HG02623 (cell line): ENCODE data around the gene PI4KB.
"Not testable (repeated sequence)": the region's sequence is repeated elsewhere in the genome, so short reads cannot be mapped to it uniquely, and the experiment has no call there.

Experiments
- ATAC-seq: cut with Tn5 transposase; IDR thresholded peaks from one replicate; pipeline ENCODE4 v1.9.1; 2021; ENCODE audit warnings: moderate library complexity; ENCODE audit not compliant: unreplicated experiment

Gene PI4KB

DNA sequence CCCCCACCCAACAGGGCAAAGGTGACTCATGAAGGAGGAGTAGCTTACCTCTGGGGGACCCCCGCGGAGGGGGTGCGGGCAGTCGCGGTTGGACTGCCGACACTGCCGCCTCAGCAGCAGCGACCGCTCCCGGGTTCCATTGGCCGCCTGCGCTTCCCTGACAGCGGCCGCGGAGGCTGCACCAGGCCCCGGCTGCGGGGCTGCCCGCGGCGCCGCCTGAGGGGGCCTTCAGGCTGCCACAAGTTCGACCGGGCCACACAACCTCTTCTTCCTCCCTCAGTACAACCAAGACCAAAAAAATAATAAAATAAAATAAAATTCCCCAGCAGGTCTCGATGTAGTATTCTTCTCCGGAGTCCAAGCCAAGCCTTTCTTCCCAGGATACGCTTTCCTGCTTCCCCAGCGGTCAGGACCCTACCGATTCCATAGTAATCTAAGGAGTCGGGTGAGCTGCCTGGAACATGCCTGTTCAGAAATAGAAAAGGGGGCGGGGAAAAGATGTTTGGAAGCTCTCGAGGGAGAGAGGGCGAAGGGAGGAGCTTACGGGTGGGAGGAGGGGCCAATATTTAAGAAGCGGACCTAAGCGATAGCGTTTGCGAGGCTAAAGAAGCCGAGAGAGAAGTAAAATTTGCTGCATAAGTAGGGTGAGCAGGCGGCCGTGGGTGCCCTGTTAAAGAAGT, at the start of gene PI4KB:
PI4KB (minus strand) TSS at position 194 of the 680 bp plus-strand sequence. CDS start 10,935 bp downstream, outside the sequence.
- peak; percentile 71 for ATAC-seq

DNA sequence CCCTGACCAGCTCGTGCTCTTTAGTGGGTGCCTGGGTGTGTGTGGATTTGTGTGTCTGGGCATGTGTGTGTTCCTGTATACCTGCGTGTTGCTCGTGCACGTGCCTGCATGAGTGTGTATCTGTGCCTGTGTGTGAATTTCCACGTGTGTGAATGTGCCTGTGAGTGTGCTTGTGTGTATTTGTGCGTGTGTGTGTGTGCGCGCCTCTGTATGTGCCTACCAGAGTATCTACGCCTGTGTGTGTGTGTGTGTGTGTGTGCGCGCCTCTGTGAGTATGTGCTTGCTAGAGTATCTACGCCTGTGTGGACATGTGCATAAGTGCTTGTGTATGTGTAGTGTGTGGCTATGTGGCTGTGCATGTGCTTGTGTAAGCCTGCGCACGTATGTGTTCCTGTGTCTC, 46.0 kb upstream of the PI4KB start:
- ATAC-seq, result no peak

DNA sequence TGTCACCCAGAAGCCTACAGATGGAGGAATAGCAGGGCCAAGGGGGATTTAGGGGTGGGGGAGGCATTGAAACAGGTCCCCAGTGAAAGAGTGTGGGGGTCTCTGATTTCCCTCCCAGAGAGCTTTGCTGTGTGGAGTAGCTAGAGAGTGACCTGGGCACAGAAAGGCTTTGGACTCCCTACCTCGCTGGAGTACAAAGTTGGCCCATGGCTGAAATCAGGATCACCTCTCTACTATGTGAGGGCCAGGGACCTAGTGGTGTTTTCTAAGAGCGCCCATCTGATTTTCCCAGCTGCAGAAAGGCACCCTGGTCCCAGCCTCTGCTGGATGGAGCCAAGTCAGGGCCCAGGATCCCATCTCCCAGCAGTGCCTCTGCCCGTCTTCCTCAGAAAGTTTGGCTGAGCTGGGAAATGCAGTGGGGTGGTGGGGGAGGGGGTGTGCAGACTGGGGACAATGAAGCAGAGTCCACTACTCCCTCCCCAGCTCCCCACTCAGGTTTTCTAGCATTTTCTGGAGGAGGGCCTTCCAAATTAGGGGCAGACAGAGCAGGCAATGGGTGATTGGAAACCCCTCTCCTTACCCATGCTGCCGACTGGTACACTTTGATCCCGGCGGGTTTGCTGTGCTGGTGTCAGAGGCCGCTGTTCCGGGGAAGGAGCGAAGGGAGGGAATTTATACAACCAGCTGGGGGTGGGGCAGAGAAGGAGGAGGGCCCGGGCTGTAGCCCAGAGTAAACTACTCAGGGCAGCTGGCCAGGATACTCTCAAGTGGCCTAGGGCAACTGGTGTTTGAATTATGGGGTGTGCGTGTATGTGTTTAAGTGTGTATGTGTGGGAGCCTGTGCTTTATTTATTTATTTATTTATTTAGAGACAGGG, 45.1 kb upstream of the PI4KB start, which contains the start of gene SELENBP1:
SELENBP1 (minus strand) TSS at position 648 of the 877 bp plus-strand sequence; CDS start at position 584, 64 bp downstream.
- no peak for ATAC-seq

DNA sequence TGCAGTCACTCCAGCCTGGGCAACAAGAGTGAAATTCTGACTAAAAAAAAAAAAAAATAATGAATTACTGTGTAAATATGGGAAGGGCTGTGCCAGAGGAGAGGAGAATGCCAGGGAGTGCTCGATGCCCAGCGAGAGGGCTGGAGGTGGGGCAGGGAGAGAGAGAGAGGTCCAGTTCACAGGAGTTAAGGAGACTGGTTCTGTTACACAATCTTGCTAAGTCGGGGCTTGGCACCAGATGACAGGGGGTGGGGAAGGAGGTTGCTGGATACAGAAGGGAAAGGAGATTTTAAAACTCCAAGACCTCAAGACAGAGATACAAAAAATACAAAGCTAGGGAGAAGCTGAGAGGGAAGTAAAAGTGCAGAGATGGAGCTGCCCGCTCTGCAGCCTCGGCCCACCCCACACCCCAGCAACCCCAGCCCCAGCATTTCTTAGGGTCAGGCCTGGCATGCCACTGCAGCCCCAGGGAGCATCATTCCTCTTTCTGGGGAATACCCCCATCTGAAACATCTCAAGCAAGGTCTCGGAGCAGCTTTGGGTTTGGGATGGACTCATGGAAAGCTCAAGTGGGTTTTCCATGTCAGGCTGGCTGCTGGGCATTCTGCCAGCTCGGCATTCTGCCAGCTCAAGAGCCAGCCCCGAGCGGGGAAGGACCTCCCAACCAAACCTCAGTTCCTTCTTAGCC, 44.3 kb upstream of the PI4KB start:
- ATAC-seq, result no peak

DNA sequence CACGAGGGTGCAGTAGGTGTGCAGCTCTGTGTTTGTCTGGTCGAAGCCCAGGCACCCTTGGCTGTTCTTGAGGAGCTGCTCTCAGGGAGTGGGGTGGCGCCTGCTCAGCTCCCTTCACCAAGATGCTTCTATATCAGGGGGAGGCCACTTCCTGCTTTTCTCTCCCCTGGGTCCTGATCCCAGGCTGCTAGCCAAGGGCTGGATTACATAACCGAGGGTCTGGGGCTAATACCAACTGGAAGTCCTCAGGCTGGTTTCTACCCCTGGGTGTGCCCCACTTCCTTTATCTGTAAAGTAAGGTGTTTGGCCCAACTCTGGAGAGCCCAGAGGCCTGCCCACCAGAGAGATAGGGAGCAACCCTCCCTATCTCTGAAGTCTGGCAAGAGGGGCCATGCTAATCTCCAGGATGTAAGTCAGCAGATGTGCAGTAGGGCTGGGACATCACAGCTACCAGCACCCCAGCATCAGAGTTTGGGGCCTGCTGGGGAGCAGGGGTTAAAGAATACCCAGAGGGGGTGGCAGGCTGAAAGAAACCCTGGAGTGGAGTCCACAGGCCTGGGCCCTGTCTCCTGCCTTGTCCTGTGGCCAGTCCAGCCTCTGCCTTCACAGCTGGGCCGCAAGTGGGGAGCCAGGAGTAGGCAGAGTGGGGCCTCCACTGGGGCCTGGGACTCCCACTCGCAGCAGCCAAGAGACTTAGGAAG, 43.1 kb upstream of the PI4KB start:
- no peak for ATAC-seq

DNA sequence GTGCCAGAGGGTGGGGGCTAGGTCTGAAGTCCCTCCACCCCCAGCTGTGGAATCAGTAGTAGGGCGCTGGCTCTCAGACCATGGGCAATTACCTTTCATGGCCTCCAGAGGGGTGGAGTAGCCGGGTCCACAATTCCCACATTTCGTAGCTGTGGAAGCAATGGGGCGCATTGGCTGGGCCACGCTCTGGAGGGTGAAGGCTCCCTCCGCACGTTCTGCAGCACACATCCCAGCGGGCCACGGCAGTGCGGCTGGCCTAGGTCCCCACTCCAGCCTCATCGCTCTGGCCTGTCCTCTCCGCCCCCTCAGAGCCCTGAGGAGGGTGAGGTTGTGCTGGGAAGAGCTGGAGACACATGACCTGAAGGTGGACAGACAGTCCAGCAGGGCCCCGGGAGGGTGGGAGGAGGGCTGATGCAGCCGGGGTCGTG, 42.4 kb upstream of the PI4KB start:
- ATAC-seq, result no peak

DNA sequence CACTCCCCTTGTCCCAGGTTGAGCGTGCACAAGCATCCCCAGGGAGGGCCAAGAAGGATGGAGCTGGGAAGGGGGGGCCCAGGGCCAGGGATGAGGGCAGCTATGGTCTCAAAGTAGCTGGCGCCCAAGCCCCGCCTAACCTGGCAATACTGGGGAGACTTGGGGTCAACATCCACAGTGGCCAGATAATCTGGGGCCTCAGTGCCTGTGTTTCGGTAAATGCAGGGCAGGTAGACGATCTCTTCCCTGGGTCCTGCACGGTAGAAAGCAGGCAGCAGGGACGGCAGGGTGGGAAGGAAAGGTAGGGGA, 42.0 kb upstream of the PI4KB start:
- ATAC-seq, result no peak

DNA sequence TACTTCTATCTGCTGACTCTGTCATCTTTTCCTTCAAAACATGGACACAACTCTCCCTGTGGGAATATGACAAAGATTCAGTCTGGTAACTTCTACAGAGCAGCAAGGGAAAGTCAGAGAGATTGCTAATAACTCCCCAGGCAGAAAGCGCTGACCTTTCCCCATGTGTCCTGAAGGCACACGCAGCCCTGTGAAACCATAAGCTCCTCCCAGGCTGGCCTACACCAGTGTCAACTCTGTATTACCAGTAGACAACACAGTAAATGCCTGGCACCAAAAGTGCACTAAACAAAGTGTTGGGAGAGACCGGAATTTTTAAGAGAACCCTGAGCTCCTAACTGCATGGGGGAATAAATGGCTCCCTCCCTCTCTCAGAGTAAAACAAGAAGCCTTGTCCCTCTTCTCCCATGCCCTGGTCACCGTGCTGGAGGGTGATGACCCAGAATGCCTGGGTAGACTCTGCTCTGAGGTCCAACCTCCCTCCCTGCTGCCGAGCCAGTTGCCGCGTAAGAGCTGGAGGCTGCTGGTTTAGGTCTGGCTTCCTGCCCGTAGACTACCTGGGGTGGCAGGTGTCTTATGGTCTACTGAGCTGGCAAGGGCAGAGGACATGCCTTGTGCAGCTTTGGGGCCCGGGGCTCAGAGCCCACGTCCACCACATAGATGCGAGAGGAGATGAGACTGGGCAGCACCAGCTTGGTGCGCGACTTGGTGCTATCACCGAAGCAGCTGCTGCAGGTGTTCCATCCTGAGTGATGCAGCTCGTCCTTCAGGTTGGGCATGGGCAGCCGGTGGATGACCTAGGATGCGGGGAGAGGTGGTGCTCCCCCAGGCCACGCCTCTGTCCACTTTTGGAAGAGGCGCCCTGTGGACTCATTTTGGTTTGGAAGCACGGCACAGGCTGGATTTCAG, 41.4 kb upstream of the PI4KB start:
- no peak for ATAC-seq

DNA sequence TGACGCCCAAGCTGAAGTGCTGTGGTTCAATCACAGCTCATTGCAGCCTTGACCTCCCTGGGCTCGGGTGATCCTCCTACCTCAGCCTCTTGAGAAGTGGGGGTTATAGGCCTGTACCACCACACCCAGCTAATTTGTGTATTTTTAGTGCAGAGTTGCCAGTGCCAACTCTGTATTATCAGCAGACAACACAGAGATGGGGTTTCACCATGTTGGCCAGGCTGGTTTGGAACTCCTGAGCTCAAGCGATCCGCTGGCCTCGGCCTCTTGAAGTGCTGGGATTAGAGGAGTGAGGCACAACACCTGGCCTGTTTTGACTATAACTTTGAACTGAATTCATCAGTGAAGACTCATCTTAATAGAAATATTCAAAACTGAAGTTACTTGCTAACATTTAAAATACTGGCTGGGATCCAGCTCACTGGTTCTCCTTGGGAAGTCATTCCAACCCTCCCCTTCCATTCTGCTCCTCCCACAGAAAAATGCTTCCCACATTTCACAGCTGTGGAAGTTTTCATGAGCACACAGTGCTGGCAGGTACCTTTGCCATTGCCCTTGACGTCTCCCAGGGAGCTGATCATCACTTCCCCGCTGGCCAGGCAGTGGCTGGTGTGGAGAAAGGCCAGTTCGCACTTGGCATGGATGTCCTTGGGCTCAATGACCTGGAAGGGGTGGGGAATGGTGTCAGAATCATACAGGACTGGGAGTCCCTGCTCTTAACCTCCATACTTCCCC, 40.6 kb upstream of the PI4KB start:
- no peak for ATAC-seq

DNA sequence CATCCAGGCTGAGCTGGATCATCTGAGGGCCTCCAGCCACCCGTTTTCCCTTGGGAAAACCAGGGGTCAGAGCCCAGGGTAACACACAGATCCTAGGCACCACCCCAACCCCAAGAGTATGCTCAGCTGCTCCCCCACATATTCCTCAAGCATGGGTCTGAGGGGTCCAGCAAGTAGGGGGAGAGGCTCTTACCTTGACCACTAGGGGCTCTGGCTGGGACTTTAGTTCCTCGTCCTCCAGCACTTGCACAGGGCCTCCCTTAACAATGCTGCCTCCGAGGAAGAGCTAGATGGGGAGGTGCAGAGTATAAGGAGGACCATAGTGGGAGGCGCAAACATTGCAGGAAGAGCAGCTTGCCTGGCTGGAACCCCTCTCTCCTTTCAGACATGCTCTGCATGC, 37.8 kb upstream of the PI4KB start:
- no peak for ATAC-seq

DNA sequence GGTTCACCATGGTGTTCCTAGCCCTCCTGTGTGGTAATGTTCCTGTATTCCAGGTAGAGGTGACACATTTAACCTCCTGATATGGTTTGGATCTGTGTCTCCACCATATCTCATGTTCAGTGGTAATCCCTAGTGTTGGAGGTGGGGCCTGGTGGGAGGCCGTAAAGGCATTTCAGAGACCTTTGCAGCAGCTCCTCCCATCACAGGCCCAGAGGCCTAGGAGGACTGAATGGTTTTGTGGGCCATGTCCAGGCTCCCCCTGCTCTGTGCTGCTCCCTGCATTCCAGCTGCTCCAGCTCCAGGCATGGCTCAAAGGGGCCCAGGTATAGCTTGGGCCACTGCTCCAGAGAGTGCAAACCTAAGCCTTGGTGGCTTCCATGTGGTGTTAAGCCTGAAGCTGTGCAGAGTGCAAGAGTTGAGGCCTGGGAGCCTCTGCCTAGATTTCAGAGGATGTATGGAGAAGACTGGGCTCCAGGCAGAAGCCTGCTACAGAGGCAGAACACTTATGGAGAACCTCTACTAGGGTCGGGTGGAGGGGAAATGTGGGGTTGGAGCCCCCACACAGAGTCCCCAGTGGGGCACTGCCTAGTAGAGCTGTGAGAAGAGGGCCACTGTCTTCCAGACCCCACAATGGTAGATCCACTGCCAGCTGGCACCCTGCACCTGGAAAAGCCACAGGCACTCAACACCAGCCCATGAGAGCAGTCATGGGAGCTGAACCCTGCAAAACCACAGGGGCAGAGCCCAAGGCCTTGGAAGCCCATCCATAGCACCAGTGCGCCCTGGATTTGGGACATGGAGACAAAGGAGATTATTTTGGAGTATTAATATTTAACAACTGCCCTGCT, 35.3 kb upstream of the PI4KB start:
- no peak for ATAC-seq

DNA sequence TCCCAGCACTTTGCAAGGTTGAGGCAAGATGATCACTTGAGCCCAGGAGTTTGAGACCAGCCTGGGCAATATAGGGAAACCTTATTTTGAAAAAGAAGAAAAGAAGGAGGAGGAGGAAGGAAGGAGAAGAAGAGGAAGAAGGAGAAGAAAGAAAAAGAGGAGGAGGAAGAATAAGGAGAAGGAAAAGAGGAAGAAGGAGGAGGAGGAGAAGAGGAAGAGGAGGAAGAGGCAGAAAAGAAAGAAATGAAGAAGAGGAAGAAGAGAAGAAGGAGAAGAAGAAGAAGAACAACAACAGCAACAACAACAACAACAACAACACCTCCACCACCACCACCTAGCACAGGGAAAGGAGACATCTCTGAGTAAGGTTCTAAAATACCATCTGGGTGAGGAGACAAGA, 34.7 kb upstream of the PI4KB start:
- no peak for ATAC-seq

DNA sequence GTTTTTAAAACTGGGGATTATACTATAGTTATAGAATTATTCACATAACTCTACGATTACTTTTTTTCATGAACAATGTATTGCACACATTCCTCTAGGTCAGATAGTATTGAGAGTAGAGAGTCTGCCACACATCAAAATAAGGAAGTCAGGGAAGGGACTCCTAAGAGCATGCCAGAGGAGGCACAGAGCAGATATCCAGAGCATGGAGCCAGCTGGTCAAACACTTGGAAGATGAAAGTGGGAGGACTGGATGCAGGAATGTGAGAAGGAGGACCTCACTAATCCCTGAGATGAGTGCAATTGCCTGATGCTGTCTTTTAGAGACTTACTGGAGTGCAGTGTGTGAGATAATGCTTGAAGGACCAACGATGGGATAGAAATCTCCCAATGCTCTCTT, 29.5 kb upstream of the PI4KB start:
- ATAC-seq, result no peak

DNA sequence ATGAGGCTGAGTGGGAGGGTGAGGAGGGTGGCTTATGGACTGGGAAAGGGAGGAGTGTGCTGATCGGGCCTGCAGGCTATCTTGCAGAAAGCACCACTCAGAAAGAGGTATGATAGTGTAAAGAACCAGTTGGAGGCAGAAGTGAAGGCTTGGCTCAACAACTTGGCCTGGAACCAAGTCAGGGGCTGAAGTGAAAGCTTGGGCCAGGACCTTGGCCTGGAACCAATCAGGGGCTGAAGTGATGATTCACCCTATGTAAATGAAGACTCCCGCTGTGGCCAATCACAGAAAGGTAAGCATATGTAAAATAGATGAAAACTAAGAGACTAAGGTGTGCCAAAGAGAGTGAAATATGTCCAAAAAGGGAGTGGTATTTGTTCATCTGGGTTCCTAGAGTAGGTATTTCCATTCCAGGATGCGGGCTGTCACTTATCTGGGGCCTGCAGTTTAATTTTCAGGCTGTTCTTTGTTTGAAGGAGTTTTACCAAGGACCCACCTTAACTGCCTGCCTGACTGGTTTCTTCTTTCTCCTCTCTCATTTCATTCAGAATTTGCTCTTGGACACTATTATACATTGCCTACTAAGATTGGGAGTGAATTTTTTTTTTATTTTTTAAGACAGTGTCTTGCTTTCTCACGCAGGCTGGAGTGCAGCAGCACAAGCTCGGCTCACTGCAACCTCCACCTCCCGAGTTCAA, 25.0 kb upstream of the PI4KB start:
- ATAC-seq, result no peak

DNA sequence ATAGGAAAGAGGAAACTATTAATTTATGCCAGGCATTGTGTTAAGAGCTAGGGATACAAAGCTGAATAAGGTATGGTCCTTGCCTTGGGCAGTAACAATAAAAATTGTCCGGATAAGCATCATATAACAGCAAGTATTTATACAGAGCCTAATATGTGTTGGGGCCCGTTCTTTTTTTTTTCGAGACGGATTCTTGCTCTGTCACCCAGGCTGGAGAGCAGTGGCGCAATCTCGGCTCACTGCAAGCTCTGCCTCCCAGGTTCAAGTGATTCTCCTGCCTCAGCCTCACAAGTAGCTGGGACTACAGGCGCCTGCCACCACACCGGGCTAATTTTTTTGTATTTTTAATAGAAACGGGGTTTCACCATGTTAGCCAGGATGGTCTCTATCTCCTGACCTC, 23.1 kb upstream of the PI4KB start:
- ATAC-seq, result not testable (repeated sequence)

DNA sequence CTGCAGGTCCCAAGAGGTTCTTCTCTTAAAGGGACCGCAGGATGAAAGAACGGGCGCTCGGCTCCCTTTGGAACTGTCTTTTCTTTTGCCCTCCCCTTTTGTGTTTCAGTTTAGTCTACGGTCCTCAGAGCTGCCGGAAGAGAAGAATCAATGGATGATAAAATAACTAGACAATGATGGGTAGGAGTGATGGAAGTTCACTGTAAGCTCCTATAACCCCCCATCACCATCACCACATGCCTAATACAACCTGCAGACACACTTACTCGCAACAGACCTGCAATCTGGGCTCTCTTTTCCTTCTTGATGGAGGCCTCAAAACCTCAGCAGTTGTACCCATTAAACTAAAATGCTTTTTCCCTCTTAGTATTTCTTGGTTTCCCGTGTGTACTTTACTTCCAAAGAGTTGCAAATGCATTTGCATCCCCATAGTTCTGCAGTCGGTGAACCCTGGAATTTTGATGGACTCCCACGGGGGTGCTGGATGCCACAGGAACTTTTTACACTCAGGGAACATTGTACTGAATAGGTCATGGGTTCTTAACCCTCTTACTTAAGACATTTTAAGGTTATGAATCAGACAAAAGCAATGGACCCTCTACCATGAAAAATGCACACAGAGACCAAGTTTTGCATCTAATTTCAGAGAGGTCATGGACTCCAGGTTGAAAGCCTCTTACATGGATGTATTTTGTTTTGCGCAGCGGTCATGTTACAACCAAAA, 20.5 kb upstream of the PI4KB start:
- no peak for ATAC-seq
